ENCODE data around the gene MGAT4A. TPM values are rescaled to one million over a fixed set of nuclear protein-coding genes. Genes with fewer than 3 reads are reported as not detected.

MGAT4A gene
- total and polyA plus RNA-seq, 2 experiments from 2014 or later, result 4.4 to 5.6 TPM

GRCh38 chr2:98571121-98571701, 159.7 kb downstream of the MGAT4A start:
- DNase-seq (ENCODE audit: low spot score), result no peak
- no peak overlapping the region for H3K27ac Mint-ChIP-seq
- Histone ChIP-seq H3K36me3 (ENCODE audit: insufficient read depth) (no peaks in the 10 kb centered on the region; the same call in 1 of the 2 replicates), H3K4me3 (no peak overlapping the region), H3K79me2 (replicated peaks; ENCODE audit: insufficient read depth) (no peaks in the 10 kb centered on the region), H2AFZ (no peak overlapping the region), H3F3A (replicated peaks; ENCODE audit: low read depth) (no peaks in the 10 kb centered on the region), H4K20me1 (replicated peaks; ENCODE audit: insufficient read depth) (peaks cover 11% of the 10 kb centered on the region; the same call in 1 of the 2 replicates), H3K4me1 (ENCODE audit: insufficient read depth) (no peaks in the 10 kb centered on the region), H3K9me2 (ENCODE audit: insufficient read depth) (no peaks in the 10 kb centered on the region), H3K27me3 (ENCODE audit: insufficient read depth) (no peaks in the 10 kb centered on the region), H3K4me2 (no peak overlapping the region), H3K27ac (ENCODE audit: low read depth) (no peak overlapping the region)
- no peaks in the 10 kb centered on the region for H3K4me1 Mint-ChIP-seq
- H3K4me3 Mint-ChIP-seq, result no peak overlapping the region
- TF ChIP-seq STAT1 (IDR thresholded peaks at IDR 0.05; ENCODE audit: unreplicated experiment) (no peak), CTCF (conservative IDR thresholded peaks at IDR 0.05; ENCODE audit: low read depth in 2 of 2) (no peak), REST (IDR thresholded peaks at IDR 0.05; ENCODE audit: unreplicated experiment) (no peak), EZH2phosphoT487 (IDR thresholded peaks at IDR 0.05; ENCODE audit: unreplicated experiment) (no peak), CREB1 (CRISPR knock-in tag; IDR thresholded peaks at IDR 0.05; ENCODE audit: low read depth) (no peak), ETS1 (IDR thresholded peaks at IDR 0.05) (no peak), POLR2AphosphoS5 (IDR thresholded peaks at IDR 0.05; ENCODE audit: low read depth) (no peak), EZH2 (IDR thresholded peaks at IDR 0.05; ENCODE audit: low read depth, unreplicated experiment) (no peak), ZNF462 (CRISPR knock-in tag; IDR thresholded peaks at IDR 0.05) (no peak), ZNF114 (CRISPR knock-in tag; IDR thresholded peaks at IDR 0.05) (no peak), JUNB (IDR thresholded peaks at IDR 0.05; ENCODE audit: unreplicated experiment) (no peak), NANOG (IDR thresholded peaks at IDR 0.05; ENCODE audit: borderline replicate concordance) (no peak), ZNF331 (CRISPR knock-in tag; IDR thresholded peaks at IDR 0.05; ENCODE audit: low read depth) (no peak)
- H3K9me3 Mint-ChIP-seq, result no peaks in the 10 kb centered on the region
- peaks cover 38% of the 10 kb centered on the region for H3K36me3 Mint-ChIP-seq (ENCODE audit: low read depth)
- H3K27me3 Mint-ChIP-seq (ENCODE audit: insufficient read depth, low read depth, poor library complexity), result peaks cover 7% of the 10 kb centered on the region
- ATAC-seq, result no peak

All from GM23338 (cell line).